Esophagus squamous epithelium (tissue), 5 donors: Measurements from ENCODE around the gene COL23A1. TPM values are rescaled to one million over a fixed set of nuclear protein-coding genes. Genes with fewer than 3 reads are reported as not detected.
"Not testable (repeated sequence)": the region's sequence is repeated elsewhere in the genome, so short reads cannot be mapped to it uniquely, and the experiment has no call there.

Experiments used
- DNase-seq: peaks from one replicate; lab custom pipeline; 2025; lab: John Stamatoyannopoulos, UW
- H3K27ac ChIP-seq, 4 donors: fragments of 200-600 bp; sonication (generic); one replicate each; pipeline ENCODE4 v1.5.1; 2016 to 2019; ENCODE audit warnings: mild to moderate bottlenecking in 1 of 4
- H3K27me3 ChIP-seq, 4 donors: fragments of 200-600 bp; sonication (generic); 1 replicate in 3 of 4; 2 replicates in 1 of 4; pipeline versions ENCODE4 v1.5.1 to v1.6.0; 2017 to 2021; ENCODE audit warnings: antibody characterized with exemption in 1 of 4
- H3K36me3 ChIP-seq, 3 donors: fragments of 200-600 bp; sonication (generic); one replicate each; pipeline ENCODE4 v1.5.1; 2016 to 2019
- H3K4me1 ChIP-seq, 3 donors: fragments of 200-600 bp; sonication (generic); one replicate each; pipeline ENCODE4 v1.5.1; 2017 to 2019
- H3K4me3 ChIP-seq, 4 donors: fragments of 200-600 bp; sonication (generic); 1 replicate in 3 of 4; 2 replicates in 1 of 4; pipeline ENCODE4 v1.5.1; 2016 to 2019; ENCODE audit warnings: mild to moderate bottlenecking in 2 of 4, moderate library complexity in 1 of 4
- H3K9me3 ChIP-seq, 3 donors: fragments of 200-600 bp; sonication (generic); one replicate each; pipeline ENCODE4 v1.5.1; 2016 to 2019
- POLR2A ChIP-seq, 4 donors: fragments of 450-650 bp; IDR thresholded peaks; one replicate each; pipeline ENCODE4 v1.6.1; 2017; ENCODE audit warnings: antibody characterized with exemption in 4 of 4, mild to moderate bottlenecking in 4 of 4, moderate library complexity in 3 of 4
- WGBS, 2 donors: methylation state at CpG; one replicate each; pipeline ENCODE4 v1.1.5; 2018; 5-methylcytosine and 5-hydroxymethylcytosine counted together
- intact Hi-C: fragments of 100-400 bp; cut with DNase I; formaldehyde crosslinking; loops from one replicate; pipeline ENCODE4 v1.15.0; 2022
- total RNA-seq, 4 donors: library from RNA; depleted of rRNA; stranded (reverse); fragments of >200 nt; gene quantifications; one replicate each; pipeline ENCODE4 v1.1.0, GENCODE V29; 2016
- TF ChIP-seq, protein P1 (sequence below), 6 experiments: fragments of 450-650 bp in 4 of 6; fragments of 200-600 bp in 2 of 6; sonication (generic) in 2 of 6; IDR thresholded peaks; one replicate each; pipeline ENCODE4 v1.5.1; 2016 to 2019; ENCODE audit warnings: antibody characterized with exemption in 6 of 6, mild to moderate bottlenecking in 4 of 6, moderate library complexity in 4 of 6
- donor health status: DM: yes; HTN: yes; CAD: no.

The COL23A1 gene
- total RNA-seq, 4 donors from 2014 or later, result 0.41 to 1.5 (median 0.44) TPM; not detected in 1

DNA sequence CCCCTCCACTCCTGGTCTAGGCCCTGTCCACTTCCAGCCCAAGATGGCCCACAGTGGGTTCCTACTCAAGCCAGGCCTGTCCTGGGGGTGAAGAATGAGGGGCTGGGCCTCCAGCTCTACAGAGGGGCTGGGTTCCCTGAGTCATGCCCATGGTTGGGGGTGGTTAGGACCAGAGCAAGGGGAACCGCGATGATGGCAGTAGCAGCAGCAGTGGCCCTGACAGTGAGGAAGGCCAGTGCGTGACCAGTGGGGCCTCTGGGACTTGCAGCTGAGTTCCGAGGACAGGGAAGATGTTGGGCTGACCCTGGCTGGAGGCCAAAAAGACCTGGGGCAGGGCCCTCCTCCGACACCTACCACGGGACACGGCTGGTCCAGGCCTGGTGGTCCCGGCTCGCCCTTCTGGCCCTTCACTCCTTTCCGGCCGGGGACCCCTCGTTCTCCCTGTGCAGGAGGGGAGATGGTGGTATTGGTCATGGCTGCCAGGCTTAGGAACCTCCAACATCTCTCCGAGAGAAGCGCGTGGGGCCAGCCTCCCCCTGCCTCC is 348.4 kb downstream of the COL23A1 start:
- Histone ChIP-seq H3K27me3 (peaks cover 0 to 12% (median 0%) of the 10 kb centered on the region in 4 donors), H3K27ac (peak overlapping the region in 2 of 4 donors; percentile 63 to 77), H3K4me1 (peaks cover 16 to 50% (median 23%) of the 10 kb centered on the region in 3 donors), H3K9me3 (no peaks in the 10 kb centered on the region), H3K4me3 (no peak overlapping the region), H3K36me3 (no peaks in the 10 kb centered on the region)
- WGBS, 2 donors, result 68 to 100% methylated on average over 2 to 9 of the region's 15 CpGs
- intact Hi-C loops, result no loop called here
- TF ChIP-seq, protein P1, sequence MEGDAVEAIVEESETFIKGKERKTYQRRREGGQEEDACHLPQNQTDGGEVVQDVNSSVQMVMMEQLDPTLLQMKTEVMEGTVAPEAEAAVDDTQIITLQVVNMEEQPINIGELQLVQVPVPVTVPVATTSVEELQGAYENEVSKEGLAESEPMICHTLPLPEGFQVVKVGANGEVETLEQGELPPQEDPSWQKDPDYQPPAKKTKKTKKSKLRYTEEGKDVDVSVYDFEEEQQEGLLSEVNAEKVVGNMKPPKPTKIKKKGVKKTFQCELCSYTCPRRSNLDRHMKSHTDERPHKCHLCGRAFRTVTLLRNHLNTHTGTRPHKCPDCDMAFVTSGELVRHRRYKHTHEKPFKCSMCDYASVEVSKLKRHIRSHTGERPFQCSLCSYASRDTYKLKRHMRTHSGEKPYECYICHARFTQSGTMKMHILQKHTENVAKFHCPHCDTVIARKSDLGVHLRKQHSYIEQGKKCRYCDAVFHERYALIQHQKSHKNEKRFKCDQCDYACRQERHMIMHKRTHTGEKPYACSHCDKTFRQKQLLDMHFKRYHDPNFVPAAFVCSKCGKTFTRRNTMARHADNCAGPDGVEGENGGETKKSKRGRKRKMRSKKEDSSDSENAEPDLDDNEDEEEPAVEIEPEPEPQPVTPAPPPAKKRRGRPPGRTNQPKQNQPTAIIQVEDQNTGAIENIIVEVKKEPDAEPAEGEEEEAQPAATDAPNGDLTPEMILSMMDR (IDR thresholded peaks at IDR 0.05), result no peak
- TF ChIP-seq POLR2A (IDR thresholded peaks at IDR 0.05), result no peak
- no peak for DNase-seq

DNA sequence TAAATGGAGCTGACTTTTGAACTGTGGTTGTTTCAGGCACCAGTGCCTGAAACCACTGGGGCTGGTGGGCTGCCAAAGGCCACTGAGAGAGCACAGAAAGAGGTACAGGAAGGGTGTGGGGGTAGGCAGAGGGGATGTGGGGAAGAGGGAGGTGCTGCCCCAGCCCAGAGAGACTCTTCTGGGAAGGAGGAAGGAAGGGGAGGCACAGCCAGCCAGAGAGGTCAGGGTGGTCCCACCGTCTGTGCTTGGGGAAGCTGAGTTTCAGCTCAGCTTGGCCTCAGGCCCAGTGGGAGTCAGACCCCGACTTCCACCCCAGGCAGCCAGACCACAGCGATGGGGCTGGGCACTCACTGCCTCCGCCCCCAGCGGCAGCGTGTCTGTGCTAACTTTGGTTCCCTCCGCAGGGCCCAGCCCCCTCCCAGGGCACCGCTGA is 348.9 kb downstream of the COL23A1 start:
- Histone ChIP-seq H3K9me3 (no peaks in the 10 kb centered on the region), H3K4me1 (peaks cover 16 to 55% (median 24%) of the 10 kb centered on the region in 3 donors), H3K27me3 (peaks cover 0 to 7% (median 0%) of the 10 kb centered on the region in 4 donors), H3K4me3 (no peak overlapping the region), H3K36me3 (no peaks in the 10 kb centered on the region), H3K27ac (peak overlapping the region in 2 of 4 donors; percentile 63 to 77)
- 40 to 67% methylated on average over 1 to 3 of the region's 8 CpGs for WGBS, 2 donors
- TF ChIP-seq POLR2A (IDR thresholded peaks at IDR 0.05), result no peak
- TF ChIP-seq, protein P1 (IDR thresholded peaks at IDR 0.05), result no peak
- intact Hi-C loops, result no loop called here
- DNase-seq, result no peak

DNA sequence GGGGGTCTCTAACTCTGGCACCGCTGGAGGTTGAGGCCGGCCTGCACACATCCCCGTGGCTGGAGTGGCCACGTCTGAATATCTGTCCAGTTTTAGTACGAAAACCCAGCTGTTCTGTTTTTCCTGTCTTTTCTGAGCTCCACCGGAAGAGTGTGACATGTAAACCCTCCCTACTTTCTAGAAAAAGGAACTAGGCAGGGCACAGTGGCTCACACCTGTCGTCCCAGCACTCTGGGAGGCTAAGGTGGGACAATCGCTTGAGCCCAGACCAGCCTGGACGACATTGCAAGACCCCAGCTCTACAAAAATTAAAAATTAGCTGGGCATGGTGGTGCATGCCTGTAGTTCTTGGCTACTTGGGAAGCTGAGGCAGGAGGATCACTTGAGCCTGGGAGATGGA is 349.4 kb downstream of the COL23A1 start:
- Histone ChIP-seq H3K9me3 (no peaks in the 10 kb centered on the region), H3K4me3 (no peak overlapping the region), H3K4me1 (peaks cover 16 to 58% (median 24%) of the 10 kb centered on the region in 3 donors), H3K36me3 (no peaks in the 10 kb centered on the region), H3K27ac (peak overlapping the region in 3 of 4 donors; percentile 32 to 77 (median 63)), H3K27me3 (peaks cover 0 to 2% (median 0%) of the 10 kb centered on the region in 4 donors)
- WGBS, 2 donors, result 59 to 69% methylated on average over 4 to 8 of the region's 9 CpGs
- TF ChIP-seq, protein P1 (IDR thresholded peaks at IDR 0.05), result no peak
- TF ChIP-seq POLR2A (IDR thresholded peaks at IDR 0.05), result no peak
- no peak for DNase-seq
- intact Hi-C loops, result no loop called here

DNA sequence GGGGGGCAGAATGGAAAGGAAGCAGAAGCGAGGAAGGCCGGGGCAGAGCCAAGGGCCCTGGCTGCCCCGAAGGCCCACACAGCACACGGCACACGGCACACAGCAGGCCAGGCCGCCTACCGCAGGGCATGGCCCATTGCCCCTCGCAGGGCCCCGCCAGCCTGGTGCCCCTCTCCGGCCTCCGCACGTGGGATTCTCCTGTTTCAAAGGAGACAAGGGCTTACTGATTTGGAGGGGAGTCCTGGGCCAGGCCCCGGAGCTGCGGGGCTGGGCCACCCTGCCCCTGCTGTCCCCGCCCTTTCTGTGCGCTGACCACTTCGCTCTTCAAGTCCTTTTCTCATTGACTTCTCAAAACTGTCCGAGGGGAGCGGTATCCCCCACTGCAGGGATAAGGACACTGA is 349.9 kb downstream of the COL23A1 start:
- 97% methylated on average over 6 of the region's 19 CpGs; no CpG with 5 or more reads in 1 of the 2 donors for WGBS, 2 donors
- H3K36me3 ChIP-seq, result no peaks in the 10 kb centered on the region
- intact Hi-C loops, result no loop called here
- H3K4me1 ChIP-seq, result peaks cover 16 to 58% (median 24%) of the 10 kb centered on the region in 3 donors
- no peak overlapping the region for H3K4me3 ChIP-seq
- H3K9me3 ChIP-seq, result no peaks in the 10 kb centered on the region
- DNase-seq, result no peak
- TF ChIP-seq POLR2A (IDR thresholded peaks at IDR 0.05), result no peak
- TF ChIP-seq, protein P1 (IDR thresholded peaks at IDR 0.05), result no peak
- H3K27me3 ChIP-seq, result no peaks in the 10 kb centered on the region
- H3K27ac ChIP-seq, result peak overlapping the region; percentile 32 to 77 (median 50)

DNA sequence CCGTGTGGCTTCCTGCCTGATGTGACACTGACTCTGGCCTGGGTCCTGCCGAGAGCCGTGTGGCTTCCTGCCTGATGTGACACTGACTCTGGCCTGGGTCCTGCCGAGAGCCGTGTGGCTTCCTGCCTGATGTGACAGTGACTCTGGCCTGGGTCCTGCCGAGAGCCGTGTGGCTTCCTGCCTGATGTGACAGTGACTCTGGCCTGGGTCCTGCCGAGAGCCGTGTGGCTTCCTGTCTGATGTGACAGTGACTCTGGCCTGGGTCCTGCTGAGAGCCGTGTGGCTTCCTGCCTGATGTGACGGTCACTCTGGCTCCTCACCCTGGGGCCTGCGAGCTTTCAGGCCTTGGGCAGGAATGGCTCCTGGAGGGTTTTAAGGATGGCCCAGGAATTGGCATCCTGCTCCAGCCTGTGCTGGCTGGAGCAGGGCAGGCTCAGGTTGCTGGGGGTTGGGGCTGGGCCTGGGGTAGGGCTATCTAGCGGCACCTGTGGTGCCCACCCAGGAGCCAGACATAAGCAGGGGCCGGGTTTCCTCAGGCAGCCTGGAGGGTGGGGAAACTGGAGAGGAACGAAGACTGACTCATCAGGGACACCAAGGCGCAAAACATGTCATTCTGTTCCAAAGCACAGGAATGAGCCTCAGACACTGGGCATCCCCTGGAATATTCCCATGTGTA is 350.4 kb downstream of the COL23A1 start:
- H3K9me3 ChIP-seq, H3K4me3 ChIP-seq, intact Hi-C loops, H3K27me3 ChIP-seq, H3K36me3 ChIP-seq, DNase-seq: not testable (repeated sequence)
- 62% methylated on average over 4 of the region's 16 CpGs; no CpG with 5 or more reads in 1 of the 2 donors for WGBS, 2 donors
- H3K4me1 ChIP-seq, result peaks cover 16 to 63% (median 27%) of the 10 kb centered on the region in 3 donors
- H3K27ac ChIP-seq, result peak overlapping the region; percentile 32 to 77 (median 50)
